ENCODE measurements around the gene ITPRIP.

- TF ChIP-seq, protein P1, sequence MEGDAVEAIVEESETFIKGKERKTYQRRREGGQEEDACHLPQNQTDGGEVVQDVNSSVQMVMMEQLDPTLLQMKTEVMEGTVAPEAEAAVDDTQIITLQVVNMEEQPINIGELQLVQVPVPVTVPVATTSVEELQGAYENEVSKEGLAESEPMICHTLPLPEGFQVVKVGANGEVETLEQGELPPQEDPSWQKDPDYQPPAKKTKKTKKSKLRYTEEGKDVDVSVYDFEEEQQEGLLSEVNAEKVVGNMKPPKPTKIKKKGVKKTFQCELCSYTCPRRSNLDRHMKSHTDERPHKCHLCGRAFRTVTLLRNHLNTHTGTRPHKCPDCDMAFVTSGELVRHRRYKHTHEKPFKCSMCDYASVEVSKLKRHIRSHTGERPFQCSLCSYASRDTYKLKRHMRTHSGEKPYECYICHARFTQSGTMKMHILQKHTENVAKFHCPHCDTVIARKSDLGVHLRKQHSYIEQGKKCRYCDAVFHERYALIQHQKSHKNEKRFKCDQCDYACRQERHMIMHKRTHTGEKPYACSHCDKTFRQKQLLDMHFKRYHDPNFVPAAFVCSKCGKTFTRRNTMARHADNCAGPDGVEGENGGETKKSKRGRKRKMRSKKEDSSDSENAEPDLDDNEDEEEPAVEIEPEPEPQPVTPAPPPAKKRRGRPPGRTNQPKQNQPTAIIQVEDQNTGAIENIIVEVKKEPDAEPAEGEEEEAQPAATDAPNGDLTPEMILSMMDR (IDR thresholded peaks at IDR 0.05): no peak
- TF ChIP-seq EZH2phosphoT487 (IDR thresholded peaks at IDR 0.05): no peak
Measured at GRCh38 chr10:104288355-104288754, 49.9 kb downstream of the ITPRIP start.

Data from neural progenitor cell (in vitro differentiated cells).